GM21515 (cell line): ENCODE measurements around the gene SFI1.
A peak's percentile ranks its signal among the peaks of the same experiment; 100 is the strongest.
"Not testable (repeated sequence)": the region's sequence is repeated elsewhere in the genome, so short reads cannot be mapped to it uniquely, and the experiment has no call there.

Experiments used
- ATAC-seq: cut with Tn5 transposase; IDR thresholded peaks from one replicate; pipeline ENCODE4 v1.9.1; 2021; ENCODE audit not compliant: unreplicated experiment

The SFI1 gene

DNA sequence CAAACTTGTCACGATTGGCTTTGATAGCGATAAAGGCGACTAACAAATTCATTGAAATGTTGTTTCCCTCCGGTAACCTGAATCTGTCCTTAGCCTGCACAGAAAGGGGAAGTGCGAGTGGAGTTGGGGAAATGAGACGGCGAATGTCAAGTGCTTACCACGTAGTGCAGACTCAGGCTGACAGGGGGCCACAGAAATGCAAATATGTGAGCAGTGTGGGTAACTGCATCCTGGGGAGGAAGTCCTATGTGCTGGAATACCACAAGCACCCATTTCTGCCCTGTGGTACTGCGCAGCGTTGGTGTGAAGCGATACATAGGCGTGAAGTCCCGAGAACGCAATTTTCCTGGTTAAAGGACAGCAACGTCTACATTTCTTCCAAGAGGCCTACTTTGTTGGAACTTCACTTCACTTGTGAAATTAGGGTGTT, 5.8 kb upstream of the SFI1 start:
- ATAC-seq, result peak; percentile 47

DNA sequence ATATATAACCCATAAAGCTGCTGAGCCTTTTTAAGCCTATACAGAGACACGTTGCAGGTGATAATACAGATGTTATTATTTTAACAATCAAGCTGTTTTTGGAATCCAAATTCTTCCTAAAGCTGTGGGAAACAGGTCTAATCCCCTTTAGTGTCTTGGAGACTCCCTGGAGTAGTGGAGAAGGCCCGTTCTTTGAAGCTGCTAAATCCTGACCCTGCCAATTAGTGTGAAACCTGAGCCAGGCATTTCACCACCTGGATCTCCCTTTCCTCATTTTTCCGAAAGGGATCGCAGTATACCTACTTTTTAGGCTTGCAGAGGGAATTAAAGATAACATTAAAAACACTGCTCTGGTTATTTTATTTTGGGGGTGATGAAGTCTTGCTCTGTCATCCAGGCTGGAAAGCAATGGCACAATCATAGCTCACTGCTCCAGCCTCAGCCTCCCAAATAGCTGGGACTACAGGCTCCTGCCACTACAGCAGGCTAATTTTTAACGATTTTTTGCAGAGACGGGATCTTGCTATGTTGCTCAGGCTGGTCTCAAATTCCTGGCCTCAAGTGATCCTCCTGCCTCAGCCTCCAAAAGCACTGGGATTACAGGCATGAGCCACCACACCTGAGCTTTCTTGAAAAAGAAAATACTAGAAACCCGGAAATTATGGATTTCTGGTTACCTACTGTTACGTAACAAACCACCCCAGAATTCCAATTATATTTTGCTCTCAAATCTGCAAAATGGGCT, 4.9 kb upstream of the SFI1 start:
- no peak for ATAC-seq

DNA sequence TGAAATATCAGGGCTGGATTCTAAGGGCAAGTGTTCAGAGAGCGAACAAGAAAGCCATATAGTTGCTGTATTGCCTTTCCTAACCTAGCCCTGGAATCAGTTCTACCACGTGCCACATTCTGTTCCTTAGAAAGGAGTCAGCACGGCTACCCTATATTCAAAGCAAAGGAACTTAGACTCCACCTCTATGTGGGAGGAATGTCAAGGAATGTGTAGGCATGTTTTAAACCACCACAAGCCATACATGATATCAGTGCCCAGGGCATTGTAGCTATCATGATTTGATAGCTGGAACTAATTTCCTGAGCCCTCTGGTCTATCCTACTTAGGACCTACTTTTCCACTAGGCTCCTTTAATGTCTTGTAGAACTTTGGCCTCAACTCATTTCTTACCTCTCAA, 4.2 kb upstream of the SFI1 start:
- ATAC-seq, result no peak

DNA sequence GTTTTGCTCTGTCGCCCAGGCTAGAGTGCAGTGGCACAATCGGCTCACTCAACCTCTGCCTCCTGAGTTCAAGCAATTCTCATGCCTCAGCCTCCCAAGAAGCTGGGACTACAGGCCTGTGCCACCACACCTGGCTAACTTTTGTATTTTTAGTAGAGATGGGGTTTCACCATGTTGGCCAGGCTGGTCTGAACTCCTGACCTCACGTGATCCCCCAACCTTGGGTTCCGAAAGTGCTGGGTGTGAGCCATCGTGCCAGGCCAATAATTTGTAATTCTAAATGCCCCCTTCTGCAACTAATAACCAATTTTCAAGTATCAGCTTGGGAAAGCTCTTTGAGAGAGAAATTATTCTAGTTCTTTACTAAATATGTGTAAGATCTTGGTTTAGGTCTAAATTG, 3.0 kb upstream of the SFI1 start:
- ATAC-seq, result not testable (repeated sequence)

DNA sequence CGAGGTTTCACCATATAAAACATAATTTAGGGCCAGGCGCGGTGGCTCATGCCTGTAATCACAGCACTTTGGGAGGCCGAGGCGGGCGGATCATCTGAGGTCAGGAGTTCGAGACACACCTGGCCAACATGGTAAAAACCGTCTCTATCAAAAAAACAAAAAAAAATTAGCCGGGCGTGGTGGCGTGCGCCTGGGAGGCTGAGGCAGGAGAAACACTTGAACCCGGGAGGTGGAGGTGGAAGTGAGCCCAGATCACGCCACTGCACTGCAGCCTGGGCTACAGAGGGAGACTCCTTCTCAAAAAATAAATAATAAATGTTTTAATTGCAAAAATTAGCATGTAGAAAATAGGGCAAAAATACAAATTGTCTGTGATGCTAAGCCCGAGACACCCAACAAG, 993 bp upstream of the SFI1 start:
- ATAC-seq, result no peak

DNA sequence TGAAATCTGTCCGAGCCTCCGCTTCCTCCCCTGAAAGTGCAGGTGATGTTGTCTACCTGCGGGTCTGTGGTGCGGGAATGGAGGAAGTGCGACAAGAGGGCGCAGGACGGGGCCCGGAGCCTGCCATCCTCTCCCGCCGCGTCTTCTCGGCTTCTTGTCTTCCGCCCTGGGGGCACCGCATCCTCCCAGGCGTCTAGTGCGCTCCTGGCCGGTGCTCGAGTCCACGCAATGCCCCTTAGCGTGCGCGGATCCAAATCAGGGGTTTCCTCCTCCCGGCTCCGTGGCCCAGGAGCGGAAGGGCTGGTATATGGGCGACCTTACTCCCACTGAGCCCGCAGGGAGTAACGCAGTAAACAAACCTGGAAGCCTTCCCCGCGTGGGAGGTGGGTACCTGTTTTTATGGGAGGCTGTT, 405 bp downstream of the SFI1 start:
- peak; percentile 10 for ATAC-seq

DNA sequence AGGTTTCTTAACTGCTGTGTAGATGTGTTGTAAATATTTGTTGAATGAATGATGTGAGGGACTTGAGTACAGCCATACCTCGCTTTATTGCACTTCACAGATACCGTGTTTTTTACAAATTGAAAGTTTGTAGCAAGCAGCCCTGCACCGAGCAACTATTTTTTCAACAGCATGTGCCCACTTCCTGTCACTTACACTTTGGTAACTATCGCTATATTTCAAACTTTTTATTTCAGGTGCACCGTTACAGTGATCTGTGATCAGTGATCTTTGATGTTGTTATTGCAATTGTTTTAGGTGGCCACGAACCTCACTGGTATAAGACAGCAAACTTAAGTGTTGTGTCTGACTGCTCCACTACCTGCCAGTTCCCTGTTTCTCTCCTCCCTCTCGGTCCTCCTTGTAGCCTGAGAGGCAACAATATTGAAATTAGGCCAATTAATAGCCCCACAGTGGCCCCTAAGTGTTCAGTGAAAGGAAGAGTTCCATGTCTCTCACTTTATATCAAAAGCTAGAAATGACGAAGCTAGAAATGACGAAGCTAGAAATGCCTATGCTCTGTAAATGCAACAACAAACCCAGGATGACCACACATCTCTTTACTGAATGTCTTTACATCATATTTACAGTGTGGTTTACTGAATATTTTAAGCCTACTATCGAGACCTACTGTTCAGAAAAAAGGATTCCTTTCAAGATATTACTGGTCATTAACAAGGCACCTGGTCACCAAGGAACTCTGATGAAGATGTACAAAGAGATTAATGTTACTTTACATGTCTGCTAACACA, 1.0 kb downstream of the SFI1 start:
- ATAC-seq, result no peak

DNA sequence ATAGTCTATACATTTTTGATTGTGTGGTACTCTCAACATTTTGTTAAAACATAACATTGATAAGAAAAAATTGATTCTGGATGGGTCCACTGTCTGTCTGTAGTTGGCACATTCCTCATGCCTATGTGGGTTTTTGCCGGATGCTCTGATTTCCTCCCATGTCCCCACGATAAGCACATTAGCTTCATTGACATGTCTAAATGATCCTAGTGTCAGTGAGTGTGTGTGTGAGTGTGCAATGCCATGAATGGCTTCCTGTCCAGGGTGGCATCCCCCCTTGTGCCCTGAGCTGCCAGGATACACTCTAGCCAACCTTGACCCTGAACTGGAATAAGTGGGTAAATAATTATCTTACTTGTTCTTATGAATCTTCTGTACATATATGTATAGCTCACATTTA, 5.4 kb downstream of the SFI1 start:
- ATAC-seq, result no peak

DNA sequence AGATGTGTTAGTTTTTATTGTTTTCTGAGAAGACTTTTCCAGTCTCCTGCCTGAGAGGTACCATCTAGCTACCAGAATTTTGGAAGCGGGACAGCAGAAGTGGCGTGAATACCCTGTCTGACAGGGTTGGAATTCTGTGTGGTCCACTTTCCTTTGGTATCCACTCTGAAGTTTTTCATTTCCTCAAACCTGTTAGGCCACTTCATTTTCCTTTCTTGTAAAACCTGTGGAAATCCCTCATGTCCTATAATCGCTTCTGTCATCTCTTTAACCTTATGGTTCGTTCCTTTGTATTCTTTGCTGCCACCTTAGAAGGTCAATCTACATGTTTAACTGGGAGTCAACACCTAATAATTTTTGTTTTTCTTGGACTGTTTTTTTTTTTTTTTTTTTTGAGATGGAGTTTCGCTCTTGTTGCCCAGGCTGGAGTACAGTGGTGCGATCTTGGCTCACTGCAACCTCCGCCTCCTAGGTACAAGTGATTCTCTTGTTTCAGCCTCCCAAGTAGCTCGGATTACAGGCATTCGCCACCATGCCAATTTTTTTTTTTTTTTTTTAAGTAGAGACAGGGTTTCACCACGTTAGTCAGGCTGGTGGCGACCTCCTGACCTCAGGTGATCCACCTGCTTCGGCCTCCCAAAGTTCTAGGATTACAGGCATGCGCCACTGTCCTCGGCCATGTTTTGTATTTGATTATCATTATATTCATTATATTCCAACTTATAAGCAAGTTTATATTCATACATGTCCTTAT, 7.1 kb downstream of the SFI1 start:
- ATAC-seq, result no peak

DNA sequence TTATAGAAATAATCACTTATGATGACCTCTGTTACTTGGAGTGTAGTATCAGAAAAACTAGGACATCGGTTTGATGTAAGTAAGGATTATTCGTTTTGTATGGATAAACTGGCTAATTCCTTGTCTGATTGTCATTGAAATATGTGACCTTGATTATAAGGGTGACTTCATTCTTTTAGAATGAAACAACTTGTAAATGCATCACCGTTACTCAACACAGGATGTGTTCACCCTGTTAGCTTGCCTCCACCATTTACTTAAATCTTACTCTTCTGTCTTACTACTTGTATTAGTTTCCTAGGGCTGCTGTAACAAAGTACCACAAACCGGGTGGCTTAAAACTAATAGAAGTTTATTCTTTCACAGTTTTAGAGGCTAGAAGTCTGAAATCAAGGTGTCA, 7.9 kb downstream of the SFI1 start:
- no peak for ATAC-seq

DNA sequence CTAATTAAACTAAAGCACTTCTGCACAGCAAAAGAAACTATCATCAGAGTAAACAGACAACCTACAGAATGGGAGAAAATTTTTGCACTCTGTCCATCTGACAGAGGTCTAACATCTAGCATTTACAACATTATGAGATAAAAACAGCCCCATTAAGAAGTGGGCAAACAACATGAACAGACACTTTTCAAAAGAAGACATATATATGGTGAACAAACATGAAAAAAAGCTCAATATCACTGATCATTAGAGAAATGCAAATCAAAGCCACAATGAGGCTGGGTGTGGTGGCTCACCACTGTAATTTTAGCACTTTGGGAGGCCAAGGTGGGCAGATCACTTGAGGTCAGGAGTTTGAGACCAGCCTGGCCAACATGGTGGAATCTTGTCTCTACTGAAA, 11.2 kb downstream of the SFI1 start:
- not testable (repeated sequence) for ATAC-seq

DNA sequence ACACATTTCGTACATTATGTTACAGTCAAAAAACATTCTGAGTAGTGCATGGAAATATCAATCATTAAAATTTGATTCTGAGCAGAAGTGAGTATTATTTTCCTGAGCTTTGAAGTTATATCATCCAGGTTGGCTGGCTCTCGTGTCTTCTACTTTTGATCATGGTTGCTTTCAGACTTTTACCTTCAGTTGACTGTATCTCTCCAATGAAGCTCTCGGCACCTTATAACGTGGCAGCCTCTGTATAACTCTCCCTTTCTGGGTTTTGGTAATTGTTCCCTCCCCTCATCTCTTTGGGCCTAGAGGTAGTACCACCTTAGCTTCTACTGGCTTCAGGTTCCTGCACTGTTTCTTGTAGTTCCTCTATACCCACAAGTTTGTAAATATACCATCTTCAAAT, 12.2 kb downstream of the SFI1 start:
- no peak for ATAC-seq

DNA sequence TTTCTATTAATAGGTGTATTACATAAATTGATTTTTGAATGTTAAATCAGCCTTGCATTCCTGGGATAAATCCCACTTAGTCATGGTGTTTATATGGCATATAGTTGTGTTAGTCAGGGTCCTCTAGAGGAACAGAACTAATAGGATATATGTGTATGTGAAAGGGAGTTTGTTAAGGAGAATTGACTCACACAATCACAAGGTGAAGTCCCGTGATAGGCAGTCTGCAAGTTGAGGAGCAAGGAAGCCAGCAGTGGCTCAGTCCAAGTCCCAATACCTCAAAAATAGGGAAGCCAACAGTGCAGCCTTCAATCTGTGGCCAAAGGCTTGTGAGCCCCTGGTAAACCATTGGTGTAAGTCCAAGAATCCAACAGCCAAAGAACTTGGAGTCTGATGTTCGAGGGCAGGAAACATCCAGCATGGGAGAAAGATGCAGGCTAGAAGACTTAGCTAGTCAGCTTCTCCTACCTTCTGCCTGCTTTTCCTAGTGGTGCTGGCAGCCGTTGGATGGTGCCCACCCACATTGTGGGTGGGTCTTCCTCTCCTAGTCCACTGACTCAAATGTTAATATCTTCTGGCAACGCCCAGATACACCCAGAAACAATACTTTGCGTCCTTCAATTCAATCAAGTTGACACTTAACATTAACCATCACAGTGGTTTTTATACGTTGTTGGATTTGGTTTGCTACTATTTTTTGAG, 12.9 kb downstream of the SFI1 start:
- no peak for ATAC-seq

DNA sequence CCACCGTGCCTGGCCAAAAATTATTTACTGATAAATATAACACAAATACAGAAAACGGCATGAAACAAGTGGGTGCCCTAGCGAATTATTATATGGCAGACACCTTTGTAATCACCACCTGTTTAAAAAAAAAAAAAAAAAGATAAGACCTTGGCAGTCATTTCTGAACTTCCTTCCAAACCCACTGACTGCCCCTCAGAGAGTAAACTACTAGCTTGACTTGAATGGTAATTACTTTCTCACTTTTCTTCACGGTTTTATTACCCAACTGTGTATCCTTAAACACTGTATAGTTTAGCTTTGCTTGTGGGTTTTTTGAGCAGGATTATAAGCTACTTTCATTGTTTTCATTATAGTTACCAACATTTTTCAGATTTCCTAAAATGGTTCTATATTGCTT, 23.7 kb downstream of the SFI1 start:
- ATAC-seq, result no peak

DNA sequence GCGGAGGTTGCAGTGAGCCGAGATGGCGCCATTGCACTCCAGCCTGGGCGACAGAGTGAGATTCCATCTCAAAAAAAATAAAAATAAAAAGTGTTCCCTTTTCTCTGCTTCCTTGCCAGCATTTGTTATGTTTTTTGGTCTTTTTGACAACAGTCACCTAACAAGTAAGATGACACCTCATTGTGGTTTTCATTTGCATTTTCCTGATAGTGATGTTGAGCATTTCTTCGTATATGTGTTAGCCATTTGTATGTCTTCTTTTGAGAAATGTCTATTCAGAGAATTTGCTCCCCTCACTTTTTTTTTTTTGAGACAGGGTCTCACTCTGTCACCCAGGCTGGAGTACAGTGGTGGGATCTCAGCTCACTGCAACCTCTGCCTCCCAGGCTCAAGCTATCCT, 27.8 kb downstream of the SFI1 start:
- not testable (repeated sequence) for ATAC-seq

DNA sequence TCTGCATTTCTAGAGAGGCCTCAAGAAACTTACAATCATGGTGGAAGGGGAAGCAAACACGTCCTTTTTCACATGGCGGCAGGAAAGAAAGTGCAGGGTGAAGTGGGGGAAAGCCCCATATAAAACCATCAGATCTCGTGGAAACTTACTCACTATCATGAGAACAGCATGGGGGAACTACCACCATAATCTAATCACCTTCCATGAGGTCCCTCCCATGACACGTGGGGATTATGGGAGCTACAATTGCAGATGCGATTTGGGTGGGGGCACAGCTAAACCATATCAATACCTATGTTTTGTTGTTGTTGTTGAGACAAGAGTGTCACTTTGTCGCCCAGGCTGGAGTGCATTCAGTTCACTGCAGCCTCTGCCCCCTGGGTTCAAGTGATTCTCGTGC, 29.9 kb downstream of the SFI1 start:
- ATAC-seq, result no peak

DNA sequence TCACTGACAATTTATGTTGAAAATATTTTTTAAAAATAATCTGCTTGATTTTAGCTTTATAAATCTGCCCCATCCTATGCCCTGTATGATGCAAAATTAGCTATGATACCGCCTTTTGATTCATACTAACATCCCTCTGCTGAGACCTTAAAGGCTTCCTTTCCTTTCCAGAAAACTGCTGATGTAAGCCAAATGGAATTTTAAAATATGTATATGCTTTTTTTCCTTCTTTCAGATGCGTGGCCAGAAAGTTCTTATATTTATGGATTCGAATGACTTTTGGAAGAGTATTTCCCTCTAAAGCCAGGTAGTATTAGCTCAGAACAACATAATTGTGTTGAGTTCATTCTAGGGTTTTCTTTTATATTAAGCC, 34.5 kb downstream of the SFI1 start:
- ATAC-seq, result no peak

DNA sequence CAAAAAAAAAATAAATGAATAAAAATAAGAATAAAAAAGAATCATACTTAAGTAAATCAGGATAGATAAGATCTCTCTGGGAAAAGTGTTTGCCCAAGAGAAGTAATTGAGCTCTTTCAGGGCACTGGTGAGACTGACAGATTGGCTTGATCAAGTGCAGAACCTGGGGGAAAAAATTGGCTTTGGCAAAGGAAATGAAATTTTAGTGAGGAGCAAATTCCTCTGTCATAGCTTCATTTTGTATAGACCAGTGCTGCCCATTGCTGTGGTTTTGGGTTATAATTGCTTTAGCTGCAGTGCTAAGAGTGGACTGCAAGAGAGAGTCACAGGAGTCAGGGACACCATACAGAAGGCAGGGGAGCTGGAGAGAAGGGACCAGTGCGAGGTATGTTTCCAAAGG, 35.7 kb downstream of the SFI1 start:
- ATAC-seq, result no peak

DNA sequence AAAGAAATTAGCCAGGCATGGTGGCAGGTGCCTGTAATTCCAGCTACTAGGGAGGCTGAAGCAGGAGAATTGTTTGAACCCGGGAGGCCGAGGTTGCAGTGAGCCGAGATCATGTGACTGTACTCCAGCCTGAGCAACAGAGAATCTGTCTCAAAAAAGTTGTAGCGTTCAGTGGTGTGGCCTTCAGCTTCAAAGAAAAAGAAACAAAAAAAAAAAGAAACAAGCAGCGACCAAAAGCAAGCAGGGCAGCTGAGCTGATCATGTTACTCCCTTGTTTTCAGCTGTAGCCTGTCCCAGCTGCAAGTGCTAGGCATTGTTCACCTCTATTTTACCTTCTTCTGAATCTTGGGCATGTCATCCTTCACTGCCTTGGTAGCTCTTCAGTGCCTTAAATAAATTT, 37.0 kb downstream of the SFI1 start:
- ATAC-seq, result no peak

DNA sequence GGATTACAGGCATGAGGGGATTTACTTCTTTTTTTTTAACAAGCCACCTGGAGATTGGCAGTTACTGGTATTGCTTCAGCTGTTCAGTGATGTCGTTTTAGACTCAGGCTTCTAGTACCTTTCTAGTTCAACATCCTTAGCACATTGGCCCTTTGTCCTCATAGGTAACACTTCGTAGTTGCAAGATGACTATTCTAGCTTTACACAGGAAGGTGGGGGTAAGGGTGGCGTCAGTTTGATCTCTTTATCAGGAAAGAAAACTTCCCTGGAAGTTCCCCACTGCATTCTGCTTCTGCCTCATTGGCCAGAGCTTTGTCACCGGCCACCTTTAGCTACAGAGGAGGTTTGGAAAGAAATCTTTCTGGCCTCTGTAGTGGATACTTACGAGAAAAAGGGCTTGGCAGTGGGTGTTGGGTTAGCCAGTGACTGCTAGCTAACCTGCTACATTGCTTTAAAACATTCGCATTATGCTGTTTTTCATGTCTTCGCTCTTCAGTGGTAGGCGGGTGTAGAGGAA, 40.7 kb downstream of the SFI1 start:
- ATAC-seq, result no peak

DNA sequence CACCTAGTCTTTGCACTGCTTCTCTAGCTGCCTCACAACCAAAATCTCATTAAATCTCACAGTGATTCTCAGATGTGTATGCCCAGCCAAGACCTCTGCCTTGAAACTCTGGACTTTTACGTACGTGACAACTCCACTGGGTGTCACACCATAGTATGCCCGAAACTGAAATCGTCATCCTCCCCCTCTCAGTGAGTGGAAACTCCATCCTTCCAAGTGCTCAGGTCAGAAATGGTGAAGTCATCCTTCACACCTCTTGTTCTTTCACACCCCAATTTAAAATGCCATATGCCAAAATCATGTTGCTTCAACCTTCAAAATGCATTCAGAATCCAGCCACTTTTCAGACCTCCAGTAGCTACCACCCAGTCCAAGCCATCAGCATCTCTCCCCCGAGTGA, 42.5 kb downstream of the SFI1 start:
- no peak for ATAC-seq
